GM19455 (cell line): ENCODE data around the gene GALNT17.

ENCODE experiments used
- ATAC-seq: cut with Tn5 transposase; IDR thresholded peaks from one replicate; pipeline ENCODE4 v1.9.1; 2021; ENCODE audit not compliant: unreplicated experiment

Gene GALNT17

GRCh38 chr7:71491336-71491735, 359.4 kb downstream of the GALNT17 start:
- ATAC-seq = no peak

- ATAC-seq = no peak
Measured at GRCh38 chr7:71495828-71496227, 363.9 kb downstream of the GALNT17 start.

GRCh38 chr7:71497256-71497946, 365.5 kb downstream of the GALNT17 start:
- ATAC-seq = no peak

GRCh38 chr7:71498381-71498780, 366.4 kb downstream of the GALNT17 start:
- ATAC-seq = no peak

- no peak for ATAC-seq
Measured at GRCh38 chr7:71504697-71505441, 372.9 kb downstream of the GALNT17 start.

- ATAC-seq = no peak
Measured at GRCh38 chr7:71506822-71507221, 374.9 kb downstream of the GALNT17 start.

- no peak for ATAC-seq
Measured at GRCh38 chr7:71507680-71508602, 376.0 kb downstream of the GALNT17 start.

GRCh38 chr7:71509381-71509780, 377.4 kb downstream of the GALNT17 start:
- no peak for ATAC-seq

GRCh38 chr7:71511361-71511807, 379.4 kb downstream of the GALNT17 start:
- ATAC-seq = no peak

GRCh38 chr7:71517940-71518699, 386.2 kb downstream of the GALNT17 start:
- ATAC-seq = no peak

GRCh38 chr7:71518880-71519279, 386.9 kb downstream of the GALNT17 start:
- no peak for ATAC-seq

GRCh38 chr7:71521506-71521905, 389.6 kb downstream of the GALNT17 start:
- ATAC-seq = no peak

GRCh38 chr7:71526106-71526505, 394.2 kb downstream of the GALNT17 start:
- ATAC-seq = no peak

GRCh38 chr7:71527213-71527612, 395.3 kb downstream of the GALNT17 start:
- ATAC-seq = no peak

GRCh38 chr7:71535616-71536015, 403.7 kb downstream of the GALNT17 start:
- ATAC-seq = no peak

- no peak for ATAC-seq
Measured at GRCh38 chr7:71538210-71538609, 406.3 kb downstream of the GALNT17 start.

GRCh38 chr7:71539615-71540014, 407.7 kb downstream of the GALNT17 start:
- no peak for ATAC-seq

GRCh38 chr7:71541707-71542353, 409.9 kb downstream of the GALNT17 start:
- no peak for ATAC-seq

GRCh38 chr7:71543396-71543795, 411.5 kb downstream of the GALNT17 start:
- no peak for ATAC-seq

- ATAC-seq = no peak
Measured at GRCh38 chr7:71544816-71545215, 412.9 kb downstream of the GALNT17 start.
